Effector memory CD4-positive, alpha-beta T cell (primary cell): ENCODE results near the gene BPIFA3.

ENCODE experiments used
- DNase-seq, 3 donors: peaks; one replicate each; pipeline ENCODE4 v3.0.0-alpha.2; 2020
- H3K27ac ChIP-seq: 2 replicates; pipeline ENCODE4 v1.7.0; 2013; ENCODE audit warnings: mild to moderate bottlenecking, low read length, moderate library complexity; ENCODE audit not compliant: insufficient read depth, poor library complexity, severe bottlenecking
- H3K27me3 ChIP-seq: replicated peaks from 2 replicates; pipeline ENCODE4 v1.7.0; 2013; ENCODE audit warnings: mild to moderate bottlenecking, low read length; ENCODE audit not compliant: insufficient read depth, control insufficient read depth, poor library complexity, severe bottlenecking
- H3K36me3 ChIP-seq: 2 replicates; pipeline ENCODE4 v1.7.0; 2013; ENCODE audit warnings: mild to moderate bottlenecking, low read length, moderate library complexity; ENCODE audit not compliant: control insufficient read depth, insufficient read depth
- H3K4me1 ChIP-seq: 2 replicates; pipeline ENCODE4 v1.7.0; 2013; ENCODE audit warnings: low read length, mild to moderate bottlenecking; ENCODE audit not compliant: control insufficient read depth, insufficient read depth, poor library complexity, severe bottlenecking
- H3K4me3 ChIP-seq: 2 replicates; pipeline ENCODE4 v1.7.0; 2013; ENCODE audit warnings: low read length, low read depth, mild to moderate bottlenecking; ENCODE audit not compliant: insufficient read depth, poor library complexity, severe bottlenecking
- H3K9me3 ChIP-seq: 2 replicates; pipeline ENCODE4 v1.7.0; 2013; ENCODE audit warnings: mild to moderate bottlenecking, low read length, moderate library complexity; ENCODE audit not compliant: control insufficient read depth

The BPIFA3 gene

DNA sequence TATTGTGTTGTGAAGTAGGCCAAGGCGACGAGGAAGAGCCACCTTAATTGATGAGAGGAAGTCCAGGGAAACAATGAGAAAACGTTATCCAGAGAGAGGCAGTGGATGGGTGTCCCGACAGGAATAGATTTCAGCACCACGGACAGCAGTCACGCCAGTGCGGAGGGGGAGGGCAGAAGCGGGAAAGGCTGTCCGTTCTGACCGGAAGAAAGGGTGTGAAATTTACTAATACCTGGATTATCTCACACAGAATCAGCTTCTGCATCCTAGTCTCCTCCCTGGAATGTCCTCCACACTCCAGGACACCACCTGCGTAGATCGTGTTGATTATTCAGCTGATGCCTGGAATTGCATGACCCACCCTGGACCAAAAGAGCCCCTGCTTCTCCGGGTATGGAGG lies 7.4 kb upstream of the BPIFA3 start:
- peak in 1 of 3 donors; percentile 3 for DNase-seq
- Histone ChIP-seq H3K27me3 (no peaks in the 10 kb centered on the region), H3K36me3 (no peaks in the 10 kb centered on the region), H3K27ac (no peak overlapping the region), H3K4me1 (no peaks in the 10 kb centered on the region), H3K4me3 (no peak overlapping the region), H3K9me3 (no peaks in the 10 kb centered on the region)

GRCh38 chr20:33210371-33210770 lies 6.8 kb upstream of the BPIFA3 start:
- H3K4me1 ChIP-seq: no peaks in the 10 kb centered on the region
- no peaks in the 10 kb centered on the region for H3K27me3 ChIP-seq
- H3K36me3 ChIP-seq: no peaks in the 10 kb centered on the region
- no peak overlapping the region for H3K4me3 ChIP-seq
- H3K9me3 ChIP-seq: no peaks in the 10 kb centered on the region
- DNase-seq: no peak
- H3K27ac ChIP-seq: no peak overlapping the region

GRCh38 chr20:33211817-33212424 lies 5.2 kb upstream of the BPIFA3 start:
- H3K4me1 ChIP-seq: no peaks in the 10 kb centered on the region
- no peaks in the 10 kb centered on the region for H3K9me3 ChIP-seq
- no peaks in the 10 kb centered on the region for H3K36me3 ChIP-seq
- DNase-seq: no peak
- H3K27me3 ChIP-seq: no peaks in the 10 kb centered on the region
- no peak overlapping the region for H3K27ac ChIP-seq
- no peak overlapping the region for H3K4me3 ChIP-seq

- DNase-seq: no peak
- H3K9me3 ChIP-seq: no peaks in the 10 kb centered on the region
These were observed 7.2 kb downstream of the BPIFA3 start for GRCh38 chr20:33224399-33224798.

GRCh38 chr20:33229843-33230242 lies 12.7 kb downstream of the BPIFA3 start:
- no peak overlapping the region for H3K27ac ChIP-seq
- no peaks in the 10 kb centered on the region for H3K36me3 ChIP-seq
- no peak for DNase-seq
- H3K27me3 ChIP-seq: no peaks in the 10 kb centered on the region
- no peaks in the 10 kb centered on the region for H3K4me1 ChIP-seq
- no peaks in the 10 kb centered on the region for H3K9me3 ChIP-seq
- no peak overlapping the region for H3K4me3 ChIP-seq

More at GRCh38 chr20:33224399-33224798, 7.2 kb downstream of the BPIFA3 start:
- H3K4me3 ChIP-seq: no peak overlapping the region
- no peaks in the 10 kb centered on the region for H3K27me3 ChIP-seq
- no peak overlapping the region for H3K27ac ChIP-seq
- H3K4me1 ChIP-seq: no peaks in the 10 kb centered on the region
- no peaks in the 10 kb centered on the region for H3K36me3 ChIP-seq

- no peak overlapping the region for H3K4me3 ChIP-seq
- H3K27ac ChIP-seq: no peak overlapping the region
- H3K4me1 ChIP-seq: no peaks in the 10 kb centered on the region
- H3K27me3 ChIP-seq: no peaks in the 10 kb centered on the region
- no peak for DNase-seq
- H3K36me3 ChIP-seq: no peaks in the 10 kb centered on the region
- no peaks in the 10 kb centered on the region for H3K9me3 ChIP-seq
These were observed 14.1 kb downstream of the BPIFA3 start for GRCh38 chr20:33231237-33231636.

DNA sequence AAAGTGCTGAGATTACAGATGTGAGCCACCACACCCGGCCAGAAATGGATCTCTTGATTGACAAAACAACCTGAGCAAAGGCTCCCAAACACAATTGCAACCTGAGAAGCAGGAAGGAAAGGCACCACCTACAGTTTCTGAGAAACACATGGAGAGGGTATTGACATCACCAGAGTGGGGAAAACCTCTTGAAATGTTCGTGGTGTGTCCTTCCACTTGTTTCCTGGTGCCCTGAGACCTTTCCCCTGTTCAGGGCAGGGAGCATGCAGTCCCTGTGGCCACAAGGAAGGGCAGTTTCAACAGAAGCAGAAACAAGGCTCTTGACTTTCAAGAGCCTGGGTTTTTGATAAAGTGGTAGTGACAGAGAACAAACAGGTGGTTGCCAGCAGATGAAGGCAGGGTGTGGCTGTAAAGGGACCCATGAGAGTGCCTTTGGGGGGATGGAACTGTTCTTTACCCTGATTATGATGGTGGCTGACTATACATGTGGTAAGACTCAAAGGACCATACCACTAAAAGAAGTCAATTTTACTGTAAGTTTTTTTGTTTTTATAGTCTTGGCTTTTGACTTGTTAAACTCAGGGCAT lies 15.4 kb downstream of the BPIFA3 start:
- Histone ChIP-seq H3K4me3 (no peak overlapping the region), H3K4me1 (no peaks in the 10 kb centered on the region), H3K27ac (no peak overlapping the region), H3K9me3 (no peaks in the 10 kb centered on the region), H3K36me3 (no peaks in the 10 kb centered on the region), H3K27me3 (no peaks in the 10 kb centered on the region)
- DNase-seq: no peak

DNA sequence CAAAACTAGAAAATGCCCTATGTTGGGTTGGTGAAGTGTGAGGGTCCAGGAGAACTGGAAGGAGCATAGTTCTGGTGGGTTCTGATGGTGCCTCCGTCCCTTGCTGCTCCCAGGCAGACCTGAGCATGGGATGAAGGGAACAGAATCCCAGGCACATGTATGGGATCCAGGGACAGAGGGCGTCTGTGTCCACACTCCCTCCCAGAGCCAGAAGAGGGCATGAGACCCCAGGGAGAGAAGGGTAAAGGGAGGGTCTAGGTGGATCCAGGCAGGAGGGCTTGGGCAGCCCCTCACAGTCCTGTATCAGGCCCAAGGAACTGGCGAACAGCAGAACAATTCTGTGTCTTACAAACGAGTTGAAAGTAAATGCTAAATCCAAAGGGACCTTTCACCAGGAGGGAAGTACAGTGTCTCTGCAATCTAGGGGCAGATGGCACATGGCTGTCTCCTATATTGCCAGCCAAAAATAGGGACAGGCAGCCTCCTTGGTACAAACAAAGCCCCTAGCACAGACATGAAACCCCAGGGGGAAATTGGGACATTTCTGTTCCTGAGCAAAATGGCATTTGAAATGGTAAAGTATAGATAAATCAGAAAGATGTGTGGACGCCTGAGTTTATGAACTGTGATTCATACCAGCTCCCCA lies 16.1 kb downstream of the BPIFA3 start:
- H3K4me3 ChIP-seq: no peak overlapping the region

DNA sequence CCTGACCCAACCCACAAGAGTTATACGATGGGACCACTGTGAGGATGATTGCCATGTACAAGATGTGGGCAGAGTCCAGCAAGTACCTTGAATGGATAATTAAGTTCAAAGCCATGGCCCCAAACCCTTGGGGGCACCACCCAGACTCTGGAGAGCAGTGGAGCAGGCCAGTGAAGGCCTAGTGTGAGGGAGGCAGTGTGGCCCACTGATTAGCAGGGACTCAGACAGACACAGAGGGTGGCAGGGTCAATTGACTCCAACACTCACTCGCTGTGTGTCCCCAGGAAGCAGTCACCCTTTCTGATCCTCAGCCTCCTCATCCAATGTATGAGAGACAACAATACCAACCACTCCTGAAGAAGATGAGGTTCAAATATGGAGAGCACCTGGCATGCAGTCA lies 16.9 kb downstream of the BPIFA3 start:
- DNase-seq: no peak
- Histone ChIP-seq H3K27ac (no peak overlapping the region), H3K4me1 (no peaks in the 10 kb centered on the region), H3K27me3 (no peaks in the 10 kb centered on the region), H3K4me3 (no peak overlapping the region), H3K36me3 (no peaks in the 10 kb centered on the region), H3K9me3 (no peaks in the 10 kb centered on the region)

More for the DNA sequence above, 16.1 kb downstream of the BPIFA3 start:
- DNase-seq: no peak
- no peaks in the 10 kb centered on the region for H3K4me1 ChIP-seq
- no peaks in the 10 kb centered on the region for H3K9me3 ChIP-seq
- H3K27ac ChIP-seq: no peak overlapping the region
- no peaks in the 10 kb centered on the region for H3K27me3 ChIP-seq
- no peaks in the 10 kb centered on the region for H3K36me3 ChIP-seq

DNA sequence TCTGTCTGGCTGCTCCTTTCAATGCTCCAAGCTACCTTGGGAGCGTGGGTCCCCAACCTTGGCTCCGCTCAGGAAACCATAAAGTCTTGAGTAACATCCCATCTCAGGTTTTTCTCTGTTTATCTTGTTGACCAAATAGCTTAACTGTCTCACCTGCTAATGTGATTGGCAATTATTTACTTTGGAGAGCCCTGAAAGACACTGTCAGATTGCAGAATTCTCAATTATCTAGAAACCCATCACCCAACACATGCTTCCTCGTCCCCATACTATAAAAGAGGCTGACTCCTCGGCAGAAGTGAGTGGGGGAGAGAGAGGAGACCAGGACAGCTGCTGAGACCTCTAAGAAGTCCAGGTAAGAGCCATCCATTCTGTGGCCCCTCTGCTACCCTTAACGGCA lies 18.5 kb downstream of the BPIFA3 start, which contains the start of gene BPIFA1:
BPIFA1 (plus strand) TSS at position 301 of the 400 bp plus-strand sequence. CDS start 1,716 bp downstream, outside the sequence.
- H3K4me3 ChIP-seq: no peak within 1 kb of the TSS
- H3K36me3 ChIP-seq: no peaks in the 10 kb centered on the region
- H3K9me3 ChIP-seq: no peaks in the 10 kb centered on the region
- DNase-seq: no peak
- H3K4me1 ChIP-seq: no peaks in the 10 kb centered on the region
- H3K27ac ChIP-seq: no peak within 1 kb of the TSS
- H3K27me3 ChIP-seq: no peaks in the 10 kb centered on the region
